ENCODE results near the gene PPL.

DNA sequence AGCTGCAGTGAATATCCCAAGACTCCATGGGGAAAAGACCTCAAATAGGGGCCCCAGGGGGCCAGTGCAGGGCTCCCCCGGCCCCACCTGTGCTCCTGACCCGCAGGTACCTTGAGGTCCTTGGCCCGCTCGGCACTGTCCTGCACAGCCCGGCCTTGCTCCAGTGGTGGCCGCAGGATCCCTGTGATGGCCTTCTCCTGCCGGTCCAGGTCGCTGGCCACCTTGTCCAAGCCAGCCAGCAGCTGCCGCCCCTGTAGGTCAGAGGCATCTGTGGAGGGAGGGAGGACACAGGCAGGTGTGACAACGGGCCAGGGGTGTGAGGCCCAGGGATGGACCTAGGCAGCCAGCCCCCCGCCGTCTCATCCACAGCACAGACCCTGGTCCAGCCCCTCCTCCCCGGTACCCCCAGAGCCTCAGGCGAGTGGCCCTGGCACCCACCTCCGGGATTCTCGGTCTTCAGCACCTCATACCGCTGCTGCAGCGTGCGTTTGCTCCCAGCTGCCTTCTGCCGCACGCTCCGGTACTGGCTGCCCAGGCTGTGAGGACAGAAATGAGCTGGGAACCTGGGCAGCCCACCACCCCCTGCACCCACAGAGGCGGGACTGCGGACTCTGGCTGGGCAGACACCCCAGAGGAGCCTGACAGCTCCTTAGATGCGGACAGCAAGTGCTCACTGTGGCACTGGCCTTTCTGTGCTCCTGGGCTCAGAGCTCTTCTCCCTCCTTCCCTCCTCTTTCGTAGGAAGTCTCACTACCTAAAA is 43.7 kb downstream of the PPL start:
- TF ChIP-seq CTCF (IDR thresholded peaks at IDR 0.05; ENCODE audit: borderline replicate concordance, extremely low read depth, low read length, poor library complexity, severe bottlenecking), result no peak
- no peak for TF ChIP-seq EZH2 (IDR thresholded peaks at IDR 0.05; ENCODE audit: borderline replicate concordance, low read depth, low read length, severe bottlenecking)

All from DND-41 (cell line).